Smooth muscle cell (in vitro differentiated cells): Measurements from ENCODE around the gene ENPP6. TPM values are rescaled to one million over a fixed set of nuclear protein-coding genes. Genes with fewer than 3 reads are reported as not detected.
"Not testable (repeated sequence)": the region's sequence is repeated elsewhere in the genome, so short reads cannot be mapped to it uniquely, and the experiment has no call there.

Experiments used
- DNase-seq: peaks from one replicate; lab custom pipeline; 2025; ENCODE audit not compliant: unreplicated experiment; lab: John Stamatoyannopoulos, UW
- H2AFZ ChIP-seq: fragments of 200-600 bp; sonication (generic); 2 replicates; pipeline ENCODE4 v1.6.0; 2016; ENCODE audit warnings: antibody characterized with exemption, low read depth, mild to moderate bottlenecking
- H3F3A ChIP-seq: fragments of 200-600 bp; sonication (generic); 2 replicates; pipeline ENCODE4 v1.6.0; 2017; ENCODE audit warnings: antibody characterized with exemption, low read depth
- H3K27ac ChIP-seq: fragments of 200-600 bp; sonication (generic); 2 replicates; pipeline ENCODE4 v1.5.1; 2016; ENCODE audit warnings: low read depth, mild to moderate bottlenecking
- H3K27me3 ChIP-seq: fragments of 200-600 bp; sonication (generic); 2 replicates; pipeline ENCODE4 v1.6.1; 2016; ENCODE audit warnings: low read depth, mild to moderate bottlenecking
- H3K36me3 ChIP-seq: fragments of 200-600 bp; sonication (generic); 2 replicates; pipeline ENCODE4 v1.5.1; 2016; ENCODE audit warnings: low read depth
- H3K4me1 ChIP-seq: fragments of 200-600 bp; sonication (generic); 2 replicates; pipeline ENCODE4 v1.5.1; 2016; ENCODE audit warnings: low read depth
- H3K4me2 ChIP-seq: fragments of 200-600 bp; sonication (generic); 2 replicates; pipeline ENCODE4 v1.6.0; 2016; ENCODE audit warnings: mild to moderate bottlenecking
- H3K4me3 ChIP-seq: fragments of 200-600 bp; sonication (generic); 2 replicates; pipeline ENCODE4 v1.5.1; 2016; ENCODE audit warnings: mild to moderate bottlenecking
- H3K79me2 ChIP-seq: fragments of 200-600 bp; sonication (generic); 2 replicates; pipeline ENCODE4 v1.6.0; 2016; ENCODE audit warnings: low read depth, mild to moderate bottlenecking
- H3K9ac ChIP-seq: fragments of 200-600 bp; sonication (generic); 2 replicates; pipeline ENCODE4 v1.6.0; 2016; ENCODE audit warnings: low read depth
- H3K9me3 ChIP-seq: fragments of 200-600 bp; sonication (generic); replicated peaks from 2 replicates; pipeline ENCODE4 v1.5.1; 2016; ENCODE audit warnings: low read depth
- H4K20me1 ChIP-seq: fragments of 200-600 bp; sonication (generic); 2 replicates; pipeline ENCODE4 v1.6.0; 2016; ENCODE audit warnings: low read depth
- WGBS: methylation state at CpG from one replicate; pipeline ENCODE4 v1.1.7; 2016; ENCODE audit warnings: low lambda C conversion rate; 5-methylcytosine and 5-hydroxymethylcytosine counted together
- polyA plus RNA-seq: library from polyadenylated mRNA; unstranded; fragments of >200 nt; fragmentation: Nextera tagmentation; extraction: Ambion mirVana; gene quantifications from 2 replicates; pipeline ENCODE4 v1.2.1, GENCODE V29; 2016
- total RNA-seq: library from RNA; depleted of rRNA; stranded (reverse); fragments of >200 nt; gene quantifications from 2 replicates; pipeline ENCODE4 v1.2.3, GENCODE V29; 2014
- TF ChIP-seq, protein P1 (sequence below): fragments of 200-600 bp; sonication (generic); IDR thresholded peaks from 2 replicates; pipeline ENCODE4 v1.5.1; 2017; ENCODE audit warnings: borderline replicate concordance, mild to moderate bottlenecking, antibody characterized with exemption; ENCODE audit not compliant: insufficient read depth, poor library complexity, severe bottlenecking

Gene ENPP6
- total and polyA plus RNA-seq, 2 experiments from 2014 or later: not detected

DNA sequence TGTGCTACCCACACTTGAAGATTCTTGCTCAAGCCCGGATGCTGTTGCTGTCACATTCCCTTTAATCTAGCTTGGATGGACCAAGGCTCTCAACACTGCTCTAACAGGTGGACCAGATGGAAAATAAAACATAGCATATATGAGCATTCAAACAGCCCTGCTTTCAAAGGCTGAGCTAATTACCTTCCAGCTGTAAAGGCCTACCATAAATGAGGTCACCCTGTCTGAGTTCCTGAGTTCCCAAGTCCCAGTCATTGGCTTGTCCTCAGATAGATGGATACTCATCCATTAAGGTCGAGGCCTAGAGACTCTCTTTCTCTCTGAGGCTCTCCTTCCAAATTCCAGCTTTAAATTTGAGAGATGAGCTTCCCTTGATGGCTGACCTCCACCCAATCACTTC lies 165.1 kb downstream of the ENPP6 start:
- Histone ChIP-seq H2AFZ (no peak overlapping the region), H3K79me2 (no peaks in the 10 kb centered on the region), H3K4me2 (no peak overlapping the region), H3K4me3 (no peak overlapping the region), H3K9me3 (peaks cover 5% of the 10 kb centered on the region), H3K27ac (no peak overlapping the region), H3F3A (no peaks in the 10 kb centered on the region), H3K4me1 (no peaks in the 10 kb centered on the region), H3K27me3 (no peaks in the 10 kb centered on the region), H4K20me1 (no peaks in the 10 kb centered on the region), H3K36me3 (no peaks in the 10 kb centered on the region), H3K9ac (no peak overlapping the region)
- TF ChIP-seq, protein P1, sequence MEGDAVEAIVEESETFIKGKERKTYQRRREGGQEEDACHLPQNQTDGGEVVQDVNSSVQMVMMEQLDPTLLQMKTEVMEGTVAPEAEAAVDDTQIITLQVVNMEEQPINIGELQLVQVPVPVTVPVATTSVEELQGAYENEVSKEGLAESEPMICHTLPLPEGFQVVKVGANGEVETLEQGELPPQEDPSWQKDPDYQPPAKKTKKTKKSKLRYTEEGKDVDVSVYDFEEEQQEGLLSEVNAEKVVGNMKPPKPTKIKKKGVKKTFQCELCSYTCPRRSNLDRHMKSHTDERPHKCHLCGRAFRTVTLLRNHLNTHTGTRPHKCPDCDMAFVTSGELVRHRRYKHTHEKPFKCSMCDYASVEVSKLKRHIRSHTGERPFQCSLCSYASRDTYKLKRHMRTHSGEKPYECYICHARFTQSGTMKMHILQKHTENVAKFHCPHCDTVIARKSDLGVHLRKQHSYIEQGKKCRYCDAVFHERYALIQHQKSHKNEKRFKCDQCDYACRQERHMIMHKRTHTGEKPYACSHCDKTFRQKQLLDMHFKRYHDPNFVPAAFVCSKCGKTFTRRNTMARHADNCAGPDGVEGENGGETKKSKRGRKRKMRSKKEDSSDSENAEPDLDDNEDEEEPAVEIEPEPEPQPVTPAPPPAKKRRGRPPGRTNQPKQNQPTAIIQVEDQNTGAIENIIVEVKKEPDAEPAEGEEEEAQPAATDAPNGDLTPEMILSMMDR: no peak
- 91% methylated on average over 2 of the region's 2 CpGs for WGBS
- no peak for DNase-seq

DNA sequence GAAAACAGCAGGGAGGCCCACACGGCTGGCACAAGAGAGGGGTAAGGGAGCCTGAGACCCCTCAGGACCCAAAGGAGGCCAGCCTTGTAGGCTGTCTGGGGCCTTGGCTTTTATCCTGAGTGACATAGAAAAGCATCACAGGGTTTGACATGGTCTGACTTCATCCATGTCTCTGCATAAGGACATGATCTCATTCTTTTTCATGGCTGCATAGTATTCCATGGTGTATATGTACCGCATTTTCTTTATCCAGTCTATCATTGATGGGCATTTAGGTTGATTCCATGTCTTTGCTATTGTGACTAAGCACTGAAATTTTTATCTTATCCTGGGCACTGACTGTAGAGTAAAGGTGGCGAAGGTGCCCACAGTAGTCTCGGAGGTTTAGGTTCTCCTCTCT lies 166.4 kb downstream of the ENPP6 start:
- H3K4me3 ChIP-seq, H3K4me2 ChIP-seq, H3F3A ChIP-seq, H3K9ac ChIP-seq, H4K20me1 ChIP-seq, H3K4me1 ChIP-seq, H2AFZ ChIP-seq, H3K27ac ChIP-seq, H3K27me3 ChIP-seq, H3K36me3 ChIP-seq, H3K79me2 ChIP-seq, DNase-seq: not testable (repeated sequence)
- peaks cover 12% of the 10 kb centered on the region for H3K9me3 ChIP-seq
- WGBS: 100% methylated on average over 4 of the region's 4 CpGs

DNA sequence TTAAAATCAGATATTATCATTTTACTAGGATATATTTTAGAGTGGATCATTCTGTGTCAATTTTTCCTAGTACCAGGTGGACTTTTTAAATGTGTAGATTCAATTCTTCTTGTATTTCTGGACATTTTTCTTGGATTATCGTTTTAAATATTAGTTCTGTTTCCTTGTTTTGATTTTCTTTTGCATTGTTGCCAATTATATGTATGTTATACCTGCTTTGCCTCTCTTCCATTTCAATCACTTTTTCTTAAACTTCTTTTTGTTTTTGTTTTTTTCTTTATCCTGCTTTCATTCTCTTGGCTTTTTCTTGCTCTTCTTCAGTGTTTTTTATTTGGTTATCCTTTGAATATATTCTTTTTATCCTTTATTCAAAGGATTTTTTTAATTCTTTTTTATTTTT lies 171.5 kb downstream of the ENPP6 start:
- Histone ChIP-seq H2AFZ (no peak overlapping the region), H3K27ac (no peak overlapping the region), H3K4me2 (no peak overlapping the region), H4K20me1 (no peaks in the 10 kb centered on the region), H3K36me3 (peaks cover 4% of the 10 kb centered on the region), H3K27me3 (no peaks in the 10 kb centered on the region), H3F3A (no peaks in the 10 kb centered on the region), H3K9ac (no peak overlapping the region), H3K79me2 (no peaks in the 10 kb centered on the region), H3K4me1 (no peaks in the 10 kb centered on the region), H3K4me3 (no peak overlapping the region), H3K9me3 (peaks cover 26% of the 10 kb centered on the region)
- TF ChIP-seq, protein P1: no peak
- 73% methylated on average over 1 of the region's 1 CpG for WGBS
- DNase-seq: no peak

DNA sequence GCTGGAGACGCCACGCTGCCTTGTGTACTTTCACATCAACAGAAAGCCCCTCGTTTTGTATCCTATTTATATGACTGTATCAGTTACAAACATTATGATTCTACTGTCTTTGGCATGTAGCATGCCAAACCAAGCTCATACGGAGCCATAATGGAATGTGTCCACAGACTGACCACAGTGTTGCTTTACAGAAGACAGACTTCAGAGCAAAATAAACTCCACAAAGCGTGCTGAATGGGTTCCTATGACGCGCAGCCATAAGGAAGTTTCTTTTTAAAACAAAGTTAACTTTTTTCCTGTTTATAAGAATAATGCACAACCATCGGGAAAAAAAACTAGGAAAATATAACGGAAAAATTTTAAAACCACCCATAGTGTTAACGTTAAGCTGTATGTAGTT lies 176.5 kb downstream of the ENPP6 start:
- DNase-seq: no peak
- Histone ChIP-seq H3K4me2 (no peak overlapping the region), H4K20me1 (no peaks in the 10 kb centered on the region), H2AFZ (no peak overlapping the region), H3K4me1 (no peaks in the 10 kb centered on the region), H3K27me3 (no peaks in the 10 kb centered on the region), H3K27ac (no peak overlapping the region), H3K79me2 (no peaks in the 10 kb centered on the region), H3F3A (no peaks in the 10 kb centered on the region), H3K4me3 (no peak overlapping the region), H3K9ac (no peak overlapping the region), H3K36me3 (peaks cover 4% of the 10 kb centered on the region), H3K9me3 (peaks cover 13% of the 10 kb centered on the region)
- TF ChIP-seq, protein P1: no peak
- 73% methylated on average over 10 of the region's 10 CpGs for WGBS
